GM21390 (cell line): ENCODE measurements around the gene JARID2.

Experiments used
- ATAC-seq: cut with Tn5 transposase; IDR thresholded peaks from one replicate; pipeline ENCODE4 v1.9.1; 2021; ENCODE audit not compliant: unreplicated experiment

Gene JARID2

GRCh38 chr6:15351631-15352030 lies 105.8 kb downstream of the JARID2 start:
- no peak for ATAC-seq

GRCh38 chr6:15352220-15352619 lies 106.4 kb downstream of the JARID2 start:
- no peak for ATAC-seq

GRCh38 chr6:15352845-15353244 lies 107.0 kb downstream of the JARID2 start:
- no peak for ATAC-seq

GRCh38 chr6:15355683-15356099 lies 109.8 kb downstream of the JARID2 start:
- no peak for ATAC-seq

- ATAC-seq: no peak
These were observed 110.3 kb downstream of the JARID2 start for GRCh38 chr6:15356179-15356578.

GRCh38 chr6:15356937-15357336 lies 111.1 kb downstream of the JARID2 start:
- no peak for ATAC-seq

- ATAC-seq: no peak
These were observed 111.9 kb downstream of the JARID2 start for GRCh38 chr6:15357782-15358181.

- ATAC-seq: peak; percentile 36
These were observed 112.9 kb downstream of the JARID2 start for GRCh38 chr6:15358579-15359327.

- peak; percentile 51 for ATAC-seq
These were observed 113.5 kb downstream of the JARID2 start for GRCh38 chr6:15359335-15359862.

- ATAC-seq: no peak
These were observed 114.4 kb downstream of the JARID2 start for GRCh38 chr6:15360300-15360699.

GRCh38 chr6:15361197-15361596 lies 115.3 kb downstream of the JARID2 start:
- ATAC-seq: no peak

- no peak for ATAC-seq
These were observed 116.6 kb downstream of the JARID2 start for GRCh38 chr6:15362274-15363160.

GRCh38 chr6:15363164-15363522 lies 117.3 kb downstream of the JARID2 start:
- ATAC-seq: no peak

GRCh38 chr6:15363523-15364400 lies 117.9 kb downstream of the JARID2 start:
- peak; percentile 35 for ATAC-seq

GRCh38 chr6:15364401-15365037 lies 118.7 kb downstream of the JARID2 start:
- ATAC-seq: no peak

GRCh38 chr6:15365273-15365687 lies 119.4 kb downstream of the JARID2 start:
- ATAC-seq: no peak

GRCh38 chr6:15366003-15366535 lies 120.2 kb downstream of the JARID2 start:
- no peak for ATAC-seq

GRCh38 chr6:15366879-15367278 lies 121.0 kb downstream of the JARID2 start:
- ATAC-seq: no peak

- ATAC-seq: no peak
These were observed 122.3 kb downstream of the JARID2 start for GRCh38 chr6:15368186-15368585.

- ATAC-seq: no peak
These were observed 123.0 kb downstream of the JARID2 start for GRCh38 chr6:15368873-15369272.
